Measurements from ENCODE around the gene INPP4B. TPM values are rescaled to one million over a fixed set of nuclear protein-coding genes. Genes with fewer than 3 reads are reported as not detected.

Gene INPP4B
- total and polyA plus RNA-seq, 2 donors (not counting 1 experiment from before 2014, with no cell fraction given) = 0.03 TPM; not detected in 1

- POLR2A ChIA-PET = no interaction called here
- no peaks in the 10 kb centered on the region for H3K4me1 Mint-ChIP-seq
These were observed 511.2 kb downstream of the INPP4B start for GRCh38 chr4:142334931-142335330.

GRCh38 chr4:142331646-142332045 lies 514.5 kb downstream of the INPP4B start:
- no peak overlapping the region for H3K4me3 Mint-ChIP-seq
- Histone ChIP-seq H3K4me3 (ENCODE audit: control extremely low read depth in 1 of 5, extremely low read depth in 1 of 5, insufficient read depth in 1 of 5, low read depth in 2 of 5, low read length in 4 of 5) (no peak overlapping the region), H3K27me3 (replicated peaks in 1 of 4; ENCODE audit: control extremely low read depth in 1 of 4, control insufficient read depth in 3 of 4, insufficient read depth in 4 of 4, low read length in 3 of 4) (no peaks in the 10 kb centered on the region), H3K36me3 (replicated peaks in 1 of 2; ENCODE audit: control extremely low read depth in 1 of 2, control insufficient read depth in 1 of 2, extremely low read depth in 1 of 2, insufficient read depth in 2 of 2, low read length in 1 of 2) (no peaks in the 10 kb centered on the region), H3K9ac (ENCODE audit: low read length) (no peak overlapping the region), H3K27ac (ENCODE audit: low read length in 2 of 2) (no peak overlapping the region), H3K79me2 (ENCODE audit: control insufficient read depth, insufficient read depth, low read length) (no peaks in the 10 kb centered on the region), H2AFZ (ENCODE audit: insufficient read depth, low read depth, low read length, poor library complexity, severe bottlenecking) (no peak overlapping the region), H3K9me3 (ENCODE audit: control extremely low read depth in 1 of 3, control insufficient read depth in 2 of 3, insufficient read depth in 1 of 3, low read length in 2 of 3) (peaks cover 0 to 5% (median 0%) of the 10 kb centered on the region in 3 donors), H3K4me1 (ENCODE audit: control insufficient read depth in 2 of 2, insufficient read depth in 2 of 2, low read length in 2 of 2) (no peaks in the 10 kb centered on the region), H4K20me1 (ENCODE audit: control insufficient read depth, insufficient read depth, low read length, poor library complexity, severe bottlenecking) (no peaks in the 10 kb centered on the region), H3K4me2 (replicated peaks; ENCODE audit: low read depth, low read length, poor library complexity, severe bottlenecking) (no peak overlapping the region)
- no peak for DNase-seq
- H3K9me3 Mint-ChIP-seq (ENCODE audit: insufficient read depth) = no peaks in the 10 kb centered on the region
- H3K27ac Mint-ChIP-seq = no peak overlapping the region
- no peaks in the 10 kb centered on the region for H3K27me3 Mint-ChIP-seq
- ATAC-seq (ENCODE audit: low read depth) = no peak
- ChIA-PET CTCF (no interaction called here), POLR2A (no interaction called here)
- 100% methylated on average over 1 of the region's 1 CpG for whole genome bisulfite sequencing (ENCODE audit: insufficient coverage)
- TF ChIP-seq EZH2 (IDR thresholded peaks at IDR 0.05; ENCODE audit: borderline replicate concordance, insufficient read depth, low read depth, low read length, poor library complexity, severe bottlenecking) (no peak), CTCF (IDR thresholded peaks at IDR 0.05) (no peak)
- H3K4me1 Mint-ChIP-seq = no peaks in the 10 kb centered on the region
- intact Hi-C loops (cut with micrococcal nuclease) = no loop called here

More at GRCh38 chr4:142334931-142335330, 511.2 kb downstream of the INPP4B start:
- DNase-seq (no peak), ATAC-seq (ENCODE audit: low read depth) (no peak)
- Histone ChIP-seq H3K4me2 (replicated peaks; ENCODE audit: low read depth, low read length, poor library complexity, severe bottlenecking) (no peak overlapping the region), H2AFZ (ENCODE audit: insufficient read depth, low read depth, low read length, poor library complexity, severe bottlenecking) (no peak overlapping the region), H3K27me3 (replicated peaks in 1 of 4; ENCODE audit: control extremely low read depth in 1 of 4, control insufficient read depth in 3 of 4, insufficient read depth in 4 of 4, low read length in 3 of 4) (no peaks in the 10 kb centered on the region), H3K27ac (ENCODE audit: low read length in 2 of 2) (no peak overlapping the region), H3K9ac (ENCODE audit: low read length) (no peak overlapping the region), H4K20me1 (ENCODE audit: control insufficient read depth, insufficient read depth, low read length, poor library complexity, severe bottlenecking) (no peaks in the 10 kb centered on the region), H3K9me3 (ENCODE audit: control extremely low read depth in 1 of 3, control insufficient read depth in 2 of 3, insufficient read depth in 1 of 3, low read length in 2 of 3) (peaks cover 0 to 6% (median 0%) of the 10 kb centered on the region in 3 donors), H3K4me1 (ENCODE audit: control insufficient read depth in 2 of 2, insufficient read depth in 2 of 2, low read length in 2 of 2) (no peaks in the 10 kb centered on the region), H3K36me3 (replicated peaks in 1 of 2; ENCODE audit: control extremely low read depth in 1 of 2, control insufficient read depth in 1 of 2, extremely low read depth in 1 of 2, insufficient read depth in 2 of 2, low read length in 1 of 2) (no peaks in the 10 kb centered on the region), H3K79me2 (ENCODE audit: control insufficient read depth, insufficient read depth, low read length) (no peaks in the 10 kb centered on the region), H3K4me3 (ENCODE audit: control extremely low read depth in 1 of 5, extremely low read depth in 1 of 5, insufficient read depth in 1 of 5, low read depth in 2 of 5, low read length in 4 of 5) (no peak overlapping the region)
- no peaks in the 10 kb centered on the region for H3K27me3 Mint-ChIP-seq
- CTCF ChIA-PET = no interaction called here
- H3K4me3 Mint-ChIP-seq = no peak overlapping the region
- TF ChIP-seq CTCF (IDR thresholded peaks at IDR 0.05) = no peak
- no peak for TF ChIP-seq EZH2 (IDR thresholded peaks at IDR 0.05; ENCODE audit: borderline replicate concordance, insufficient read depth, low read depth, low read length, poor library complexity, severe bottlenecking)
- no peaks in the 10 kb centered on the region for H3K9me3 Mint-ChIP-seq (ENCODE audit: insufficient read depth)
- H3K27ac Mint-ChIP-seq = no peak overlapping the region
- intact Hi-C loops (cut with micrococcal nuclease) = no loop called here

Measured in B cell (primary cell).